ENCODE results near the gene PCDHA10. TPM values are rescaled to one million over a fixed set of nuclear protein-coding genes. Genes with fewer than 3 reads are reported as not detected.
"Not testable (repeated sequence)": the region's sequence is repeated elsewhere in the genome, so short reads cannot be mapped to it uniquely, and the experiment has no call there.

The PCDHA10 gene
- polyA plus RNA-seq, result under 1 TPM; under 0.01 to 0.02 TPM

- H3K4me3 ChIP-seq (ENCODE audit: low read depth in 1 of 2, low read length in 2 of 2), result no peak within 1 kb of the TSS
- no peaks in the 10 kb centered on the region for H3K27me3 ChIP-seq (ENCODE audit: control insufficient read depth in 1 of 2, insufficient read depth in 2 of 2, low read length in 2 of 2)
- no peaks in the 10 kb centered on the region for H3K36me3 ChIP-seq (ENCODE audit: control insufficient read depth in 2 of 2, insufficient read depth in 2 of 2, low read length in 1 of 2)
- WGBS, 2 donors, result 28 to 35% methylated on average over 8 to 44 of the region's 44 CpGs
- no peaks in the 10 kb centered on the region for H3K4me1 ChIP-seq (ENCODE audit: control insufficient read depth in 2 of 2, insufficient read depth in 2 of 2, low read length in 1 of 2)
- H3K27ac ChIP-seq (ENCODE audit: low read depth in 2 of 2, low read length in 1 of 2), result no peak within 1 kb of the TSS
- peaks cover 0 to 18% of the 10 kb centered on the region in 2 donors for H3K9me3 ChIP-seq (ENCODE audit: control insufficient read depth in 2 of 2, insufficient read depth in 1 of 2, low read depth in 1 of 2, low read length in 1 of 2)
Measured at GRCh38 chr5:140855772-140856674, at the start of gene PCDHA10. Gene PCDHA10 (plus strand): TSS chr5:140855897. CDS start chr5:140856049, 152 bp downstream.

DNA sequence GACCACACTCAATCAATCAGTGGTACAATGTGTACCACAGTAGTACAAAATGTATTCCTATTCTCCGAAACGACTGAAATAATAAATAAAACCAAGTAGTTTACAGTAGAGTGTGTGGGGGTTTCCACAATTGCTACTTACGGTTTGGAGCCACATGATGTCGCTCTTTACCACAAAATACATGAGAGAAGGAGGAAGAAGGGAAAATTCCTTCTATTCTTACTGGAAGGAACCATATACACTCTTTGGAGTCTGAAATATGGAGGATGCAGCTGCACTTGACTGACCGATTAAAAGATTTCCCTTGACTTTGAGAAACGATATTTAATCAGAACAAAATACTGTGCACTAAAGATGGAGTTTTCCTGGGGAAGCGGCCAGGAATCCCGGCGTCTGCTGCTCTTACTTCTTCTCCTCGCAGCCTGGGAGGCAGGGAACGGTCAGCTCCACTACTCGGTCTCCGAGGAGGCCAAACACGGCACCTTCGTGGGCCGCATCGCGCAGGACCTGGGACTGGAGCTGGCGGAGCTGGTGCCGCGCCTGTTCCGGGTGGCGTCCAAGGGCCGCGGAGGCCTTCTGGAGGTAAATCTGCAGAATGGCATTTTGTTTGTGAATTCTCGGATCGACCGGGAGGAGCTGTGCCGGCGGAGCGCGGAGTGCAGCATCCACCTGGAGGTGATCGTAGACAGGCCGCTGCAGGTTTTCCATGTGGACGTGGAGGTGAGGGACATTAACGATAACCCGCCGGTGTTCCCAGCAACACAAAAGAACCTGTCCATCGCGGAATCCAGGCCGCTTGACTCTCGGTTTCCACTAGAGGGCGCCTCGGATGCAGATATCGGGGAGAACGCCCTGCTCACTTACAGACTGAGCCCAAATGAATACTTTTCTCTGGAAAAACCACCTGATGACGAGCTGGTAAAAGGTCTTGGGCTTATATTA lies 48.6 kb upstream of the PCDHA10 start, which contains the start of gene PCDHA4:
PCDHA4 (plus strand) TSS at position 235 of the 942 bp plus-strand sequence.
- Histone ChIP-seq H3K36me3 (ENCODE audit: control insufficient read depth in 2 of 2, insufficient read depth in 2 of 2, low read length in 1 of 2) (no peaks in the 10 kb centered on the region), H3K4me1 (ENCODE audit: control insufficient read depth in 2 of 2, insufficient read depth in 2 of 2, low read length in 1 of 2) (peaks cover 0 to 4% of the 10 kb centered on the region in 2 donors), H3K27me3 (ENCODE audit: control insufficient read depth in 1 of 2, insufficient read depth in 2 of 2, low read length in 2 of 2) (peaks cover 0 to 2% of the 10 kb centered on the region in 2 donors), H3K9me3 (ENCODE audit: control insufficient read depth in 2 of 2, insufficient read depth in 1 of 2, low read depth in 1 of 2, low read length in 1 of 2) (peaks cover 18 to 29% of the 10 kb centered on the region in 2 donors), H3K4me3 (ENCODE audit: low read depth in 1 of 2, low read length in 2 of 2) (no peak within 1 kb of the TSS), H3K27ac (ENCODE audit: low read depth in 2 of 2, low read length in 1 of 2) (no peak within 1 kb of the TSS)
- 20 to 24% methylated on average over 35 to 38 of the region's 47 CpGs for WGBS, 2 donors

DNA sequence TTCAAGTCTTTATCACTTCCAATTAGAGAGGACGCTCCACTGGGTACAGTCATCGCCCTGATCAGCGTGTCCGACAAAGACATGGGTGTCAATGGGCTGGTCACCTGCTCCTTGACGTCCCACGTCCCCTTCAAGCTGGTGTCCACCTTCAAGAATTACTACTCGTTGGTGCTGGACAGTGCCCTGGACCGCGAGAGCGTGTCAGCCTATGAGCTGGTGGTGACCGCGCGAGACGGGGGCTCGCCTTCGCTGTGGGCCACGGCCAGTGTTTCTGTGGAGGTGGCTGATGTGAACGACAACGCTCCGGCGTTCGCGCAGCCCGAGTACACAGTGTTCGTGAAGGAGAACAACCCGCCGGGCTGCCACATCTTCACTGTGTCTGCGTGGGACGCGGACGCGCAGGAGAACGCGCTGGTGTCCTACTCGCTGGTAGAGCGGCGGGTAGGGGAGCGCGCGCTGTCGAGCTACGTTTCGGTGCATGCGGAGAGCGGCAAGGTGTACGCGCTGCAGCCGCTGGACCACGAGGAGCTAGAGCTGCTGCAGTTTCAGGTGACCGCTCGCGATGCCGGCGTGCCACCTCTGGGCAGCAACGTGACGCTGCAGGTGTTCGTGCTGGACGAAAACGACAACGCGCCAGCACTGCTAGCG lies 47.3 kb upstream of the PCDHA10 start:
- H3K27ac ChIP-seq (ENCODE audit: low read depth in 2 of 2, low read length in 1 of 2); H3K4me1 ChIP-seq (ENCODE audit: control insufficient read depth in 2 of 2, insufficient read depth in 2 of 2, low read length in 1 of 2); H3K27me3 ChIP-seq (ENCODE audit: control insufficient read depth in 1 of 2, insufficient read depth in 2 of 2, low read length in 2 of 2); H3K4me3 ChIP-seq (ENCODE audit: low read depth in 1 of 2, low read length in 2 of 2); H3K36me3 ChIP-seq (ENCODE audit: control insufficient read depth in 2 of 2, insufficient read depth in 2 of 2, low read length in 1 of 2): not testable (repeated sequence)
- WGBS, 2 donors, result 62 to 66% methylated on average over 62 of the region's 62 CpGs
- H3K9me3 ChIP-seq (ENCODE audit: control insufficient read depth in 2 of 2, insufficient read depth in 1 of 2, low read depth in 1 of 2, low read length in 1 of 2), result peaks cover 11 to 17% of the 10 kb centered on the region in 2 donors

GRCh38 chr5:140808889-140809291 lies 46.8 kb upstream of the PCDHA10 start:
- Histone ChIP-seq H3K4me3 (ENCODE audit: low read depth in 1 of 2, low read length in 2 of 2) (no peak overlapping the region), H3K4me1 (ENCODE audit: control insufficient read depth in 2 of 2, insufficient read depth in 2 of 2, low read length in 1 of 2) (no peaks in the 10 kb centered on the region), H3K9me3 (ENCODE audit: control insufficient read depth in 2 of 2, insufficient read depth in 1 of 2, low read depth in 1 of 2, low read length in 1 of 2) (peaks cover 11 to 16% of the 10 kb centered on the region in 2 donors), H3K36me3 (ENCODE audit: control insufficient read depth in 2 of 2, insufficient read depth in 2 of 2, low read length in 1 of 2) (no peaks in the 10 kb centered on the region), H3K27me3 (ENCODE audit: control insufficient read depth in 1 of 2, insufficient read depth in 2 of 2, low read length in 2 of 2) (no peaks in the 10 kb centered on the region), H3K27ac (ENCODE audit: low read depth in 2 of 2, low read length in 1 of 2) (no peak overlapping the region)
- WGBS, 2 donors, result 69 to 73% methylated on average over 42 to 43 of the region's 43 CpGs

- Histone ChIP-seq H3K4me3 (ENCODE audit: low read depth in 1 of 2, low read length in 2 of 2) (no peak within 1 kb of the TSS), H3K27me3 (ENCODE audit: control insufficient read depth in 1 of 2, insufficient read depth in 2 of 2, low read length in 2 of 2) (no peaks in the 10 kb centered on the region), H3K36me3 (ENCODE audit: control insufficient read depth in 2 of 2, insufficient read depth in 2 of 2, low read length in 1 of 2) (no peaks in the 10 kb centered on the region), H3K4me1 (ENCODE audit: control insufficient read depth in 2 of 2, insufficient read depth in 2 of 2, low read length in 1 of 2) (no peaks in the 10 kb centered on the region), H3K27ac (ENCODE audit: low read depth in 2 of 2, low read length in 1 of 2) (no peak within 1 kb of the TSS), H3K9me3 (ENCODE audit: control insufficient read depth in 2 of 2, insufficient read depth in 1 of 2, low read depth in 1 of 2, low read length in 1 of 2) (peaks cover 18 to 19% of the 10 kb centered on the region in 2 donors)
- WGBS, 2 donors, result 29 to 34% methylated on average over 39 of the region's 39 CpGs
Measured at GRCh38 chr5:140821375-140822280, 34.1 kb upstream of the PCDHA10 start, which contains the start of gene PCDHA5. Gene PCDHA5 (plus strand): TSS chr5:140821613.

DNA sequence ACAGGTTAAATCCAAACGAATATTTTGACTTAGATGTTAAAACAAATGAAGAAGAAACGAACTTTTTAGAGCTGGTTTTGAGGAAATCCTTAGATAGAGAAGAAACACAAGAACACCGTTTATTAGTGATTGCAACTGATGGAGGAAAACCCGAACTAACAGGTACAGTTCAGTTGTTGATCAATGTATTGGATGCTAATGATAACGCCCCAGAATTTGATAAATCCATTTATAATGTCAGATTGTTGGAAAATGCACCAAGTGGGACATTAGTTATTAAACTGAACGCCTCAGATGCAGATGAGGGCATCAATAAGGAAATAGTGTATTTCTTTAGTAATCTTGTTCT lies 33.4 kb upstream of the PCDHA10 start:
- Histone ChIP-seq H3K4me3 (ENCODE audit: low read depth in 1 of 2, low read length in 2 of 2) (no peak overlapping the region), H3K36me3 (ENCODE audit: control insufficient read depth in 2 of 2, insufficient read depth in 2 of 2, low read length in 1 of 2) (no peaks in the 10 kb centered on the region), H3K27ac (ENCODE audit: low read depth in 2 of 2, low read length in 1 of 2) (no peak overlapping the region), H3K9me3 (ENCODE audit: control insufficient read depth in 2 of 2, insufficient read depth in 1 of 2, low read depth in 1 of 2, low read length in 1 of 2) (peaks cover 18 to 19% of the 10 kb centered on the region in 2 donors), H3K27me3 (ENCODE audit: control insufficient read depth in 1 of 2, insufficient read depth in 2 of 2, low read length in 2 of 2) (no peaks in the 10 kb centered on the region), H3K4me1 (ENCODE audit: control insufficient read depth in 2 of 2, insufficient read depth in 2 of 2, low read length in 1 of 2) (no peaks in the 10 kb centered on the region)
- 26 to 29% methylated on average over 6 of the region's 6 CpGs for WGBS, 2 donors

DNA sequence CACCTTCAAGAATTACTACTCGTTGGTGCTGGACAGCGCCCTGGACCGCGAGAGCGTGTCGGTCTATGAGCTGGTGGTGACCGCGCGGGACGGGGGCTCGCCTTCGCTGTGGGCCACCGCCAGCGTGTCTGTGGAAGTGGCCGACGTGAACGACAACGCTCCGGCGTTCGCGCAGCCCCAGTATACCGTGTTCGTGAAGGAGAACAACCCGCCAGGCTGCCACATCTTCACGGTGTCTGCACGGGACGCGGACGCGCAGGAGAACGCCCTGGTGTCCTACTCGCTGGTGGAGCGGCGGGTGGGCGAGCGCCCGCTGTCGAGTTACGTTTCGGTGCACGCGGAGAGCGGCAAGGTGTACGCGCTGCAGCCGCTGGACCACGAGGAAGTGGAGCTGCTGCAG lies 32.7 kb upstream of the PCDHA10 start:
- not testable (repeated sequence) for H3K27ac ChIP-seq (ENCODE audit: low read depth in 2 of 2, low read length in 1 of 2); H3K36me3 ChIP-seq (ENCODE audit: control insufficient read depth in 2 of 2, insufficient read depth in 2 of 2, low read length in 1 of 2); H3K4me3 ChIP-seq (ENCODE audit: low read depth in 1 of 2, low read length in 2 of 2); H3K27me3 ChIP-seq (ENCODE audit: control insufficient read depth in 1 of 2, insufficient read depth in 2 of 2, low read length in 2 of 2); H3K4me1 ChIP-seq (ENCODE audit: control insufficient read depth in 2 of 2, insufficient read depth in 2 of 2, low read length in 1 of 2)
- 57 to 60% methylated on average over 48 of the region's 48 CpGs for WGBS, 2 donors
- H3K9me3 ChIP-seq (ENCODE audit: control insufficient read depth in 2 of 2, insufficient read depth in 1 of 2, low read depth in 1 of 2, low read length in 1 of 2), result peaks cover 18 to 20% of the 10 kb centered on the region in 2 donors

- H3K9me3 ChIP-seq (ENCODE audit: control insufficient read depth in 2 of 2, insufficient read depth in 1 of 2, low read depth in 1 of 2, low read length in 1 of 2), result peaks cover 22 to 23% of the 10 kb centered on the region in 2 donors
- 58 to 62% methylated on average over 38 of the region's 38 CpGs for WGBS, 2 donors
- no peak overlapping the region for H3K27ac ChIP-seq (ENCODE audit: low read depth in 2 of 2, low read length in 1 of 2)
Measured at GRCh38 chr5:140823475-140823874, 32.2 kb upstream of the PCDHA10 start.

More at GRCh38 chr5:140823475-140823874, 32.2 kb upstream of the PCDHA10 start:
- Histone ChIP-seq H3K36me3 (ENCODE audit: control insufficient read depth in 2 of 2, insufficient read depth in 2 of 2, low read length in 1 of 2) (no peaks in the 10 kb centered on the region), H3K27me3 (ENCODE audit: control insufficient read depth in 1 of 2, insufficient read depth in 2 of 2, low read length in 2 of 2) (no peaks in the 10 kb centered on the region), H3K4me3 (ENCODE audit: low read depth in 1 of 2, low read length in 2 of 2) (no peak overlapping the region), H3K4me1 (ENCODE audit: control insufficient read depth in 2 of 2, insufficient read depth in 2 of 2, low read length in 1 of 2) (no peaks in the 10 kb centered on the region)
